Upper lobe of left lung (tissue), 4 donors: ENCODE measurements around the gene NMUR1.

Experiments used
- CTCF ChIP-seq, 6 experiments: fragments of 450-650 bp in 4 of 6; fragments of 200-600 bp in 2 of 6; sonication (generic) in 2 of 6; IDR thresholded peaks; one replicate each; pipeline ENCODE4 v1.5.1; 2016 to 2019; ENCODE audit warnings: antibody characterized with exemption in 6 of 6
- POLR2A ChIP-seq, 4 donors: fragments of 450-650 bp; IDR thresholded peaks; one replicate each; pipeline ENCODE4 v1.5.1; 2016 to 2017; ENCODE audit warnings: antibody characterized with exemption in 4 of 4, mild to moderate bottlenecking in 2 of 4

- no peak for TF ChIP-seq POLR2A (IDR thresholded peaks at IDR 0.05)
- no peak for TF ChIP-seq CTCF (IDR thresholded peaks at IDR 0.05)
These were observed 36.9 kb upstream of the NMUR1 start for GRCh38 chr2:231567159-231567558.
